ENCODE measurements around the gene TRUB2. TPM values are rescaled to one million over a fixed set of nuclear protein-coding genes. Genes with fewer than 3 reads are reported as not detected.

Gene TRUB2
- total RNA-seq, 1 experiment from 2014 or later: 37.6 TPM

DNA sequence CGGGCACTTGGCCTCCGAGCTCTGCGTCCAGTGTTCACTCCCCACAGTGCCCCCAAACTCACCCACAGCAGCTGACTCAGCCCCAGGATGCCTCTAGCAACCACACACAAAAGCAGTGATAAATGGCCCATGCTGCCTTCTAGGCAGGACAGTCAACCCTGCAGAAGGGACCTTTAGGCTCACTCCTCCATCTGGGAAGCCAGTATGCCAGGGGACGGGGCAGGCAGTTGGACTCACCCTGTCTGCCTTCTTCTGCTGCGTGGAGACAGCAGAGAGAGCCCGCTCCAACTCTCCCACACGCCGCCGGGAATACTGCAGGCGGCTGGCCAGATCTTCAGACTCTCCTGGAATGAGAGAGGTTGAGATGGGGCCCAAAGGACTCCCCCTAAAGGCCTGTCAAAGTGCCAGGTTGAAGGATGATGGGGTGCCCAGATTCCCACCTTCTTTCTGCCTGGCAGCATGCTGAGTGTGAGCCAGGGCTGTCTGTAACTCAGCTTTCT is 56.8 kb downstream of the TRUB2 start:
- ChIA-PET POLR2A (no interaction called here), CTCF (no interaction called here)
- TF ChIP-seq, protein P1, sequence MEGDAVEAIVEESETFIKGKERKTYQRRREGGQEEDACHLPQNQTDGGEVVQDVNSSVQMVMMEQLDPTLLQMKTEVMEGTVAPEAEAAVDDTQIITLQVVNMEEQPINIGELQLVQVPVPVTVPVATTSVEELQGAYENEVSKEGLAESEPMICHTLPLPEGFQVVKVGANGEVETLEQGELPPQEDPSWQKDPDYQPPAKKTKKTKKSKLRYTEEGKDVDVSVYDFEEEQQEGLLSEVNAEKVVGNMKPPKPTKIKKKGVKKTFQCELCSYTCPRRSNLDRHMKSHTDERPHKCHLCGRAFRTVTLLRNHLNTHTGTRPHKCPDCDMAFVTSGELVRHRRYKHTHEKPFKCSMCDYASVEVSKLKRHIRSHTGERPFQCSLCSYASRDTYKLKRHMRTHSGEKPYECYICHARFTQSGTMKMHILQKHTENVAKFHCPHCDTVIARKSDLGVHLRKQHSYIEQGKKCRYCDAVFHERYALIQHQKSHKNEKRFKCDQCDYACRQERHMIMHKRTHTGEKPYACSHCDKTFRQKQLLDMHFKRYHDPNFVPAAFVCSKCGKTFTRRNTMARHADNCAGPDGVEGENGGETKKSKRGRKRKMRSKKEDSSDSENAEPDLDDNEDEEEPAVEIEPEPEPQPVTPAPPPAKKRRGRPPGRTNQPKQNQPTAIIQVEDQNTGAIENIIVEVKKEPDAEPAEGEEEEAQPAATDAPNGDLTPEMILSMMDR (IDR thresholded peaks at IDR 0.05; ENCODE audit: unreplicated experiment): no peak
- DNase-seq (ENCODE audit: unreplicated experiment): no peak
- intact Hi-C loops (cut with micrococcal nuclease): no loop called here
- H3K4me1 Mint-ChIP-seq (ENCODE audit: insufficient read depth, unreplicated experiment): no peaks in the 10 kb centered on the region
- H3K4me3 Mint-ChIP-seq (ENCODE audit: unreplicated experiment): no peak overlapping the region
- H3K27ac Mint-ChIP-seq (ENCODE audit: low read depth, unreplicated experiment): no peak overlapping the region
- BruUV-seq (replicated peaks): no TSS peak
- no peaks in the 10 kb centered on the region for H3K27me3 Mint-ChIP-seq (ENCODE audit: insufficient read depth, unreplicated experiment)
- H3K9me3 Mint-ChIP-seq (ENCODE audit: unreplicated experiment): no peaks in the 10 kb centered on the region
- H3K36me3 Mint-ChIP-seq (ENCODE audit: insufficient read depth, unreplicated experiment): peaks cover 47% of the 10 kb centered on the region

DNA sequence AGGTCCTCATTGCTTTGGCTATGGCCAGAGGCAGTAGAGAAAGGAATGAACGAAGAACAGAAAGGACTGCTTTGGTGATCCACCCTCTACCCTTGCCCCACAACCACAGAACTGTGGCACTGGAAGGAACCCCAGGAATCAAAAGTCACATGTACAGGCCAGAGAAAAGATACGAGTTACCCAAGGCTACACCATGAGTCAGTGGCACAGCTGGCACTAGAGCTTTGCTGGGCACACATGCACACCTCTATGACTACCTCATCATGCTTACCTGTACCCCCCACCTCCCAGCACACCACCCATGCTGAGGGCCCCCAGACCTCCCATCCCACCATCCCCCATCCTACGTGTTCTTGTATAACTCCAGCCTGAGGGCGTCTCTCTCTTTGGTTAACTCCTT is 59.6 kb downstream of the TRUB2 start:
- no peaks in the 10 kb centered on the region for H3K9me3 Mint-ChIP-seq (ENCODE audit: unreplicated experiment)
- BruUV-seq (replicated peaks): no TSS peak
- TF ChIP-seq, protein P1 (IDR thresholded peaks at IDR 0.05; ENCODE audit: unreplicated experiment): no peak
- H3K36me3 Mint-ChIP-seq (ENCODE audit: insufficient read depth, unreplicated experiment): peaks cover 55% of the 10 kb centered on the region
- intact Hi-C loops (cut with micrococcal nuclease): no loop called here
- ChIA-PET POLR2A (interaction anchor here (1.0 to 1.4 kb wide), 2 partner anchors 13 to 22 kb away, joined by 3 to 4 read pairs; partner anchors contain the start of genes GOLGA2 and SWI5), CTCF (interaction anchor here (0.6 to 1.3 kb wide), 2 partner anchors 13 to 666 kb away, joined by 4 to 5 read pairs; no protein-coding TSS in a partner anchor)
- H3K4me1 Mint-ChIP-seq (ENCODE audit: insufficient read depth, unreplicated experiment): no peaks in the 10 kb centered on the region
- DNase-seq (ENCODE audit: unreplicated experiment): no peak
- no peak overlapping the region for H3K4me3 Mint-ChIP-seq (ENCODE audit: unreplicated experiment)
- H3K27ac Mint-ChIP-seq (ENCODE audit: low read depth, unreplicated experiment): no peak overlapping the region
- no peaks in the 10 kb centered on the region for H3K27me3 Mint-ChIP-seq (ENCODE audit: insufficient read depth, unreplicated experiment)

GRCh38 chr9:128260340-128260739 is 61.9 kb downstream of the TRUB2 start:
- no peak overlapping the region for H3K4me3 Mint-ChIP-seq (ENCODE audit: unreplicated experiment)
- ChIA-PET CTCF (no interaction called here), POLR2A (interaction anchor here (0.9 kb wide), 1 partner anchor 10 kb away, joined by 3 read pairs; no protein-coding TSS in a partner anchor)
- peaks cover 64% of the 10 kb centered on the region for H3K36me3 Mint-ChIP-seq (ENCODE audit: insufficient read depth, unreplicated experiment)
- TF ChIP-seq, protein P1 (IDR thresholded peaks at IDR 0.05; ENCODE audit: unreplicated experiment): no peak
- no peak overlapping the region for H3K27ac Mint-ChIP-seq (ENCODE audit: low read depth, unreplicated experiment)
- intact Hi-C loops (cut with micrococcal nuclease): no loop called here
- no peak for DNase-seq (ENCODE audit: unreplicated experiment)
- H3K4me1 Mint-ChIP-seq (ENCODE audit: insufficient read depth, unreplicated experiment): no peaks in the 10 kb centered on the region
- no peaks in the 10 kb centered on the region for H3K27me3 Mint-ChIP-seq (ENCODE audit: insufficient read depth, unreplicated experiment)
- BruUV-seq (replicated peaks): no TSS peak
- no peaks in the 10 kb centered on the region for H3K9me3 Mint-ChIP-seq (ENCODE audit: unreplicated experiment)

DNA sequence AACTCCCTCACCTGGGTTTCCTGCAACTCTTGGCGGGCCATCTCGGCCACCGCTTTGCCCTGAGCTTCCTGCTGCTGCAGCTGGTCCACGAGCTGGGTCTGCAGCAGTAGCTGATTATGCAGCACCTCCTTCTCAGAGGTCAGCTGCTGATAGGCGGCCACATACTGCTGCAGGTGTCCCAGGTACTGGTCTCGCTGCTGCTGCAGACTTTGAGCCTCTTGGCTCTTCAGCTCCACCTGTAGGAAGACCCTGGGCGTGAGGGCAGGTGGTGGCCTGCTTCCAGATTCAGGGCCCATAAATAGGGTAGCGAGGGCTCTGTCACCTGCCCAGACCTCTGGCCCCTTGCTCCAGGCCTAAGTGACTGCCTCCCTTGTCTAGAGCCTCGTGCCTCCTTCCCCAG is 63.1 kb downstream of the TRUB2 start:
- TF ChIP-seq, protein P1 (IDR thresholded peaks at IDR 0.05; ENCODE audit: unreplicated experiment): no peak
- Mint-ChIP-seq H3K9me3 (ENCODE audit: unreplicated experiment) (no peaks in the 10 kb centered on the region), H3K36me3 (ENCODE audit: insufficient read depth, unreplicated experiment) (peaks cover 58% of the 10 kb centered on the region), H3K27ac (ENCODE audit: low read depth, unreplicated experiment) (no peak overlapping the region), H3K4me3 (ENCODE audit: unreplicated experiment) (no peak overlapping the region), H3K4me1 (ENCODE audit: insufficient read depth, unreplicated experiment) (peaks cover 6% of the 10 kb centered on the region), H3K27me3 (ENCODE audit: insufficient read depth, unreplicated experiment) (no peaks in the 10 kb centered on the region)
- POLR2A ChIA-PET: no interaction called here
- CTCF ChIA-PET: no interaction called here
- intact Hi-C loops (cut with micrococcal nuclease): no loop called here
- no TSS peak for BruUV-seq (replicated peaks)
- DNase-seq (ENCODE audit: unreplicated experiment): no peak

Data from MCF 10A (cell line).